Breast epithelium (tissue), 4 donors: ENCODE measurements around the gene OR2A5. TPM values are rescaled to one million over a fixed set of nuclear protein-coding genes. Genes with fewer than 3 reads are reported as not detected.

Source experiments
- DNase-seq, 2 donors: peaks; one replicate each; pipeline ENCODE4 v3.0.0-alpha.2; 2019; ENCODE audit warnings: low spot score in 2 of 2
- H3K27ac ChIP-seq, 2 donors: fragments of 200-600 bp; sonication (generic) in 1 of 2; one replicate each; pipeline ENCODE4 v1.5.1; 2016 to 2019; ENCODE audit warnings: mild to moderate bottlenecking in 1 of 2
- H3K27me3 ChIP-seq, 2 donors: fragments of 200-600 bp; sonication (generic) in 1 of 2; one replicate each; pipeline versions ENCODE4 v1.5.1 to v1.6.0; 2017 to 2019; ENCODE audit warnings: control low read depth in 1 of 2, mild to moderate bottlenecking in 1 of 2
- H3K36me3 ChIP-seq: fragments of 200-600 bp; one replicate; pipeline ENCODE4 v1.5.1; 2019
- H3K4me1 ChIP-seq, 2 donors: fragments of 200-600 bp; sonication (generic); one replicate each; pipeline ENCODE4 v1.5.1; 2016 to 2019; ENCODE audit warnings: control low read depth in 1 of 2
- H3K4me3 ChIP-seq, 3 donors: fragments of 200-600 bp; sonication (generic); 1 replicate in 2 of 3; 2 replicates in 1 of 3; pipeline ENCODE4 v1.5.1; 2016 to 2019; ENCODE audit warnings: mild to moderate bottlenecking in 3 of 3, moderate library complexity in 2 of 3
- H3K9me3 ChIP-seq, 2 donors: fragments of 200-600 bp; sonication (generic) in 1 of 2; one replicate each; pipeline ENCODE4 v1.5.1; 2016 to 2019; ENCODE audit warnings: control low read depth in 1 of 2
- POLR2A ChIP-seq: fragments of 450-650 bp; IDR thresholded peaks from one replicate; pipeline ENCODE4 v1.6.1; 2016; ENCODE audit warnings: antibody characterized with exemption, mild to moderate bottlenecking, moderate library complexity
- POLR2AphosphoS5 ChIP-seq, 3 donors: sonication (generic); formaldehyde crosslinking; IDR thresholded peaks; one replicate each; pipeline ENCODE4 v1.6.1; 2017; ENCODE audit warnings: antibody characterized with exemption in 3 of 3
- intact Hi-C: fragments of 100-400 bp; cut with DNase I; formaldehyde crosslinking; loops from one replicate; pipeline ENCODE4 v1.15.1; 2023; ENCODE audit warnings: low total_unique reads
- total RNA-seq, 3 donors: library from RNA; depleted of rRNA; stranded (reverse); fragments of >200 nt; gene quantifications; one replicate each; pipeline ENCODE4 v1.1.0, GENCODE V29; 2016
- TF ChIP-seq, protein P1 (sequence below), 3 donors: fragments of 450-650 bp; IDR thresholded peaks; one replicate each; pipeline ENCODE4 v1.5.1; 2016 to 2017; ENCODE audit warnings: antibody characterized with exemption in 3 of 3, mild to moderate bottlenecking in 3 of 3, moderate library complexity in 3 of 3

OR2A5 gene
- total RNA-seq, 3 donors from 2014 or later, result not detected

DNA sequence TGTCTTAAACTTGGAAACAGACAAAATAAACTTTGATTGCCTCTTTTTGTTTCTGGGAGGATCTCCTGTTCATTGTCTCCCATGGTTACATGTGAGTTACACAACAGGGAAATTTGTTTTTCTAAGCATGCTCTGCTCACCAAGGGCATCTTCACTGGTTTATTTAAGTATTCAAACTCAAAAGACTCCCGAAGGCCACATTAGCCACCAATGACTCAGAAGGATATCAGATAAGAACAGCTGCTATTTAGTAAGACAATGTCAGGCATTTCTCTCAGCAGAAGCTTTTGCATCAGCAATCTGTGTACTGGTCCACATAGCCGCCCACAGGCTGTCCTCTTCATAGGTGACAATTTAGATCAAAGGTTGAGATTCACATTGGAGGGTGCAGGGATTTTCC, 29.3 kb upstream of the OR2A5 start:
- H3K27me3 ChIP-seq, result no peaks in the 10 kb centered on the region
- no peaks in the 10 kb centered on the region for H3K36me3 ChIP-seq
- intact Hi-C loops, result no loop called here
- H3K4me1 ChIP-seq, result no peaks in the 10 kb centered on the region
- H3K9me3 ChIP-seq, result no peaks in the 10 kb centered on the region
- no peak for DNase-seq
- TF ChIP-seq, protein P1, sequence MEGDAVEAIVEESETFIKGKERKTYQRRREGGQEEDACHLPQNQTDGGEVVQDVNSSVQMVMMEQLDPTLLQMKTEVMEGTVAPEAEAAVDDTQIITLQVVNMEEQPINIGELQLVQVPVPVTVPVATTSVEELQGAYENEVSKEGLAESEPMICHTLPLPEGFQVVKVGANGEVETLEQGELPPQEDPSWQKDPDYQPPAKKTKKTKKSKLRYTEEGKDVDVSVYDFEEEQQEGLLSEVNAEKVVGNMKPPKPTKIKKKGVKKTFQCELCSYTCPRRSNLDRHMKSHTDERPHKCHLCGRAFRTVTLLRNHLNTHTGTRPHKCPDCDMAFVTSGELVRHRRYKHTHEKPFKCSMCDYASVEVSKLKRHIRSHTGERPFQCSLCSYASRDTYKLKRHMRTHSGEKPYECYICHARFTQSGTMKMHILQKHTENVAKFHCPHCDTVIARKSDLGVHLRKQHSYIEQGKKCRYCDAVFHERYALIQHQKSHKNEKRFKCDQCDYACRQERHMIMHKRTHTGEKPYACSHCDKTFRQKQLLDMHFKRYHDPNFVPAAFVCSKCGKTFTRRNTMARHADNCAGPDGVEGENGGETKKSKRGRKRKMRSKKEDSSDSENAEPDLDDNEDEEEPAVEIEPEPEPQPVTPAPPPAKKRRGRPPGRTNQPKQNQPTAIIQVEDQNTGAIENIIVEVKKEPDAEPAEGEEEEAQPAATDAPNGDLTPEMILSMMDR (IDR thresholded peaks at IDR 0.05), result no peak
- TF ChIP-seq POLR2A, result no peak
- TF ChIP-seq POLR2AphosphoS5 (IDR thresholded peaks at IDR 0.05), result no peak
- no peak overlapping the region for H3K27ac ChIP-seq
- H3K4me3 ChIP-seq, result no peak overlapping the region

DNA sequence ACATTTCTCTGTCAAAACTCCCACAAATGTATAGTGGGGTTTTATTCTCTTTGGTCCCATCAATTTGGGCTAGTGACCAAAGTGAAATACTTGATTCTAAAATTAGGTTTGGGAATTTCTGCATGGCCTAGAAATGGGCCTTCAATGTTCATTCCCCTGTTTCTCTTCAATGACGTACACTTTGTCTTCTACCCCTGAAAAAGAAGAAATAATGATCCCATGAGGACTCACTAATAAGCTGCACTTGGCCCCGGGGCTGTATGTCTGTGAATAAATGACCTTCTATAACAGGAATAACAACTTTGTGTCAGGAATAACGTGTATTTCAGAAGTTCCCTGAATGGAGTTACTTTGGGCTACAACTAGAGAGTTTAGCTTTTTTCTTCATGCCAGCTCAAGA, 28.4 kb upstream of the OR2A5 start:
- H3K4me3 ChIP-seq, result no peak overlapping the region
- H3K36me3 ChIP-seq, result no peaks in the 10 kb centered on the region
- intact Hi-C loops, result no loop called here
- DNase-seq, result no peak
- H3K27ac ChIP-seq, result no peak overlapping the region
- no peaks in the 10 kb centered on the region for H3K4me1 ChIP-seq
- H3K9me3 ChIP-seq, result no peaks in the 10 kb centered on the region
- TF ChIP-seq POLR2A (no peak), POLR2AphosphoS5 (IDR thresholded peaks at IDR 0.05) (no peak)
- TF ChIP-seq, protein P1 (IDR thresholded peaks at IDR 0.05), result no peak
- no peaks in the 10 kb centered on the region for H3K27me3 ChIP-seq

DNA sequence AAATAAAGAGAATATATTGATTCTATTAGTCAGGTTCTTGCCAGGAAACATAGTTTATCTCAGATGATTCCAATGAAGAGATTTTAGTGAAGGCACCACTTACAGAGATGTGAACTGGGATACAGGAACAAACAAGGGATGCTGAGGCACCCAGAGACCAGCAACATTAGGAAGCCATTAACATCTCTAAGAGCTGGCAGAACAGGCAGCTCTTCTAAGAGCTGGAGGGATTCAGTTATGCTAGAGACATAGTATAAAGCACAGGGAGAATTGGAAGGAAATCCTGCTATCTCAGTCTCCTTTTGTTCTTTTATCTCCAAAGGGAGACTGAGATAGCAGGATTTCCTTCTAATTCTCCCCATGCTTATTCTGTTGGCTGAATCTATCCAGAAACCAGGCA, 26.6 kb upstream of the OR2A5 start:
- Histone ChIP-seq H3K27ac (no peak overlapping the region), H3K4me1 (no peaks in the 10 kb centered on the region), H3K36me3 (no peaks in the 10 kb centered on the region), H3K27me3 (no peaks in the 10 kb centered on the region), H3K9me3 (no peaks in the 10 kb centered on the region), H3K4me3 (no peak overlapping the region)
- DNase-seq, result no peak
- no peak for TF ChIP-seq POLR2AphosphoS5 (IDR thresholded peaks at IDR 0.05)
- TF ChIP-seq, protein P1 (IDR thresholded peaks at IDR 0.05), result no peak
- no peak for TF ChIP-seq POLR2A
- intact Hi-C loops, result no loop called here

- Histone ChIP-seq H3K4me1 (no peaks in the 10 kb centered on the region), H3K36me3 (no peaks in the 10 kb centered on the region), H3K27me3 (no peaks in the 10 kb centered on the region), H3K9me3 (no peaks in the 10 kb centered on the region), H3K27ac (no peak overlapping the region), H3K4me3 (no peak overlapping the region)
- TF ChIP-seq POLR2A (no peak), POLR2AphosphoS5 (IDR thresholded peaks at IDR 0.05) (no peak)
- TF ChIP-seq, protein P1 (IDR thresholded peaks at IDR 0.05), result no peak
- intact Hi-C loops, result no loop called here
- DNase-seq, result no peak
Measured at GRCh38 chr7:144023171-144023827, 25.4 kb upstream of the OR2A5 start.

- Histone ChIP-seq H3K4me1 (no peaks in the 10 kb centered on the region), H3K36me3 (no peaks in the 10 kb centered on the region), H3K4me3 (no peak overlapping the region), H3K9me3 (no peaks in the 10 kb centered on the region), H3K27ac (no peak overlapping the region), H3K27me3 (no peaks in the 10 kb centered on the region)
- intact Hi-C loops, result no loop called here
- no peak for DNase-seq
- TF ChIP-seq POLR2A, result no peak
Measured at GRCh38 chr7:144024213-144024612, 24.5 kb upstream of the OR2A5 start.
